GM21515 (cell line): Measurements from ENCODE around the gene CXCL6.

ENCODE experiments used
- ATAC-seq: cut with Tn5 transposase; IDR thresholded peaks from one replicate; pipeline ENCODE4 v1.9.1; 2021; ENCODE audit not compliant: unreplicated experiment

Gene CXCL6

DNA sequence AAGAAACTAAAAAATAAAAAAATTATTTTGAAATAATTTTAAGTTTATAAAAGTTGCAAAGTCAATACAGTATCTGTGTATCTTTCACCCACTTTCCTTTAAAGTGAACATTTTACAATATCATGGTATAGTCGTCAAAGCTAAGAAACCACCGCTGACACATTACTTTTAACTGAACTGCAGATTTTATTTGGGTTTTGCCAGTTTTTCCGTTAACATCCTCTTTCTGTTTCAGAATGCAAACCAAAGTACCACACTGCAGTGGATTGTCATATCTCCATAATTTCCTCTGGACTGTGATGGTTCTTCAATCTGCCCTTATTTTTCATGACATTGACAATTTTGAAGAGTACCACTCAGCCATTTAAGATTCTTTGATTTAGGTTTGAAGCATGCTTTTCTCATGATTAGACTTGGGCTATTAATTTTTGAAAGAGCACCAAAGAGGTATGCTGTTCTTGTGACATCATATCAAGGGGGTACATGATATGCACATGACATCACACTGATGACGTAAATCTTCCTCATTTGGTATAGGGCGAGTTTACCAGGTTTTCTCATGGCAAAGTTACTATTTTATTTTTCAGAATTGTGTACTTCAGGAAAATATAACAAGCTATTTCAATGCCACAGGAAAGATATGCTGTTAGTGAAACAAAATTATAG, 29.1 kb downstream of the CXCL6 start:
- no peak for ATAC-seq

DNA sequence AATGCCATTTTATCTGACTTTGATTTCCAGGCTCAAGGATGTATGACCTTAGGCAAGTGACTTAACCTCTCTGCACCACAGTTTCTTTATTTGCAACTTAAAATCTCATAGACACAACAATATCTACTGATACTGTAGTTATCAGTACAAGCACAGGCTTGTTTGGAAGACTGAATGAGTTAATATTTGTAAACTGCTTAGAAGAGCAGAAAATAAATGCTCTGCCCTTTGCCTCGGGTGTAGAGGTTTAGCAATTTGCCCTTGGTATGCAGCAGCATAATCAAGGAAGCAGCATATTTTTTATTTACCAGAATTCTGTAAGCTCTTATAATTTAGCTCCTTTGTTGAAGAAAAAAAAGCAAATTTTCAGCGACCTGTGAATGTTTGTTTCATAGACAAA, 29.8 kb downstream of the CXCL6 start:
- no peak for ATAC-seq

GRCh38 chr4:73867783-73868182, 31.3 kb downstream of the CXCL6 start:
- no peak for ATAC-seq

DNA sequence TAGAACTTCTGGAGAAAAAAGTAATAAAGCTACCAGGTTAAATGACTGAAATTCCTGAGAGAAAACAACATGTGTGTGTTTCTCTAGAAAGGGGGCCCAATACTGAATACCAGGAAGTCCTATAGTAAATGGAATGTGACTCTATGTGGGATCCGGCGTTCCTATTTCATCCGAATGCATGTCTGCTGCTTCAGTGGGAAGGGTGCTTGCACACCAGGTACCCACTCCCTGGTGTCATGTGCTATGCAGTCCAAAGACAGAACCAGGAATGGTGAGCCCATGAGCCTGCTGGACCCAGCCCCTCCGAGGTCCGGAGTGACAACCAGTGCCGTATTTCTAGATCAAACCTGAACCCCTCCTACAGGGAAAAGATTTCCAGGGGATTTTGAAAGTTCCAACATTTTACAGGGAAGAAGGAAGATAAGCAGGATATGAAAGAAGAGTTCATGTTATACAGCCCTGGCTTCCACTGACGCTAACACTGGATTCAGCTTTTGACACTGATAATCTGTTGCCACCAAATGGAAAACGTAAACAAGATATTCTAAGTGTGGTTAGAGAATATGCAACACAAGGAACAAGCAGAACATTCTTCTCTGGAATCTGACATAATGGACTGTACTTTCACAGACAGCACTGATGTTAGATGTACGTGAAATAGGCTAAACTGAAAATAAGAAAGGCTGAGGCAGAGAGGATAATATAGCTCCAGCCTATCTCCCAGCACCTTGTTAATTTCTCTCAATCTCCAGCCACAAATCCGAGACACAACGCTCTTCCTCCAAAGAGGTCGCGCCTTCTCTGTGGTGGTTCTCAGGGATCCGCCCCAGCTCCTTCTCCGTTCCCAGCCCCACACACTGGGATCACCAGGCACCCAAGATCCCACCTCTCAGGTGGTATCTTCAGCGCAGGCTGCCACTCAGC, 32.0 kb downstream of the CXCL6 start:
- no peak for ATAC-seq

DNA sequence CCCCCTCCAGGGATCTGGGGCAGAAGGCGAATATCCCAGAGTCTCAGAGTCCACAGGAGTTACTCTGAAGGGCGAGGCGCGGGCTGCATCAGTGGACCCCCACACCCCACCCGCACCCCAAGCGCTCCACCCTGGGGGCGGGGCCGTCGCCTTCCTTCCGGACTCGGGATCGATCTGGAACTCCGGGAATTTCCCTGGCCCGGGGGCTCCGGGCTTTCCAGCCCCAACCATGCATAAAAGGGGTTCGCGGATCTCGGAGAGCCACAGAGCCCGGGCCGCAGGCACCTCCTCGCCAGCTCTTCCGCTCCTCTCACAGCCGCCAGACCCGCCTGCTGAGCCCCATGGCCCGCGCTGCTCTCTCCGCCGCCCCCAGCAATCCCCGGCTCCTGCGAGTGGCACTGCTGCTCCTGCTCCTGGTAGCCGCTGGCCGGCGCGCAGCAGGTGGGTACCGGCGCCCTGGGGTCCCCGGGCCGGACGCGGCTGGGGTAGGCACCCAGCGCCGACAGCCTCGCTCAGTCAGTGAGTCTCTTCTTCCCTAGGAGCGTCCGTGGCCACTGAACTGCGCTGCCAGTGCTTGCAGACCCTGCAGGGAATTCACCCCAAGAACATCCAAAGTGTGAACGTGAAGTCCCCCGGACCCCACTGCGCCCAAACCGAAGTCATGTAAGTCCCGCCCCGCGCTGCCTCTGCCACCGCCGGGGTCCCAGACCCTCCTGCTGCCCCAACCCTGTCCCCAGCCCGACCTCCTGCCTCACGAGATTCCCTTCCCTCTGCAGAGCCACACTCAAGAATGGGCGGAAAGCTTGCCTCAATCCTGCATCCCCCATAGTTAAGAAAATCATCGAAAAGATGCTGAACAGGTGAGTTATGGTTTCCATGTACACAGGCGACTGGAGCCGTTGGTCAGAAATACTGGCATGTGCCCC, 32.9 kb downstream of the CXCL6 start, which contains the start of gene CXCL1:
Gene CXCL1, plus strand, starts transcription at position 264 of the 926 bp plus-strand sequence. Its CDS starts 78 bp downstream, at position 342.
- no peak for ATAC-seq

DNA sequence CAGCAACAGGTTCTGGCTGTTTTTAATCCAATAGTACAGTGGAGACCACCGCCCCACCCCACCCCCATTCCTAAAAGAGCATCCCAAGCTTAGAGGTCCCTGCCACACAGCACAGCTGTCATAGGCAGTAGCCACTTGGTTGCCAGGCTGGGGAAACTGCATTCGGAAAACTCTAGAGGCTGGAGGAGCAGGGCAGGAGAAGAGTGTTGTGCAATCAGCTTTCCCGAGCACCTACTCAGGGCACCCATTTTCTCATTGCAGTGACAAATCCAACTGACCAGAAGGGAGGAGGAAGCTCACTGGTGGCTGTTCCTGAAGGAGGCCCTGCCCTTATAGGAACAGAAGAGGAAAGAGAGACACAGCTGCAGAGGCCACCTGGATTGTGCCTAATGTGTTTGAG, 33.8 kb downstream of the CXCL6 start:
- ATAC-seq = no peak

- ATAC-seq = no peak
Observed at GRCh38 chr4:73870768-73871167, 34.3 kb downstream of the CXCL6 start.

GRCh38 chr4:73871511-73872310, 35.2 kb downstream of the CXCL6 start:
- ATAC-seq = no peak

GRCh38 chr4:73872316-73873108, 36.0 kb downstream of the CXCL6 start:
- ATAC-seq = no peak

GRCh38 chr4:73874386-73874785, 37.9 kb downstream of the CXCL6 start:
- ATAC-seq = no peak

DNA sequence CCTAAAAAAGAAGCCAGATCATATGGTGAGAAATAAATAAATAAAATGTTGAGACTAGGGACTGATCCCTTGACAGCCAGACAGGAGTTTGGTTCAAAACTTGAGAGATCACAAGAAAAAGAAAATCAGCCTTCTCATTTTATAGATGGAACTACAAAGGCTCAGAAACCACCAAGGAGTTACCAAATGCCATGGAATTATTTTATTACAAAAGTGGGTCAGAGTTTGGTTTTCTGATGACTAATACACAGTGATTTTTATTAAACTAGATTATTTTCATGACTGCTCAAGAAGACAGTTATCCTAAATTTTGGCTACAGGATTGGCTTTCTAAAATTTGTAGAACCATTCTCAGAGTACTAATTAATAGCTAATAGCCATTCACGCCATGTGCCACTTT, 38.9 kb downstream of the CXCL6 start:
- ATAC-seq = no peak

DNA sequence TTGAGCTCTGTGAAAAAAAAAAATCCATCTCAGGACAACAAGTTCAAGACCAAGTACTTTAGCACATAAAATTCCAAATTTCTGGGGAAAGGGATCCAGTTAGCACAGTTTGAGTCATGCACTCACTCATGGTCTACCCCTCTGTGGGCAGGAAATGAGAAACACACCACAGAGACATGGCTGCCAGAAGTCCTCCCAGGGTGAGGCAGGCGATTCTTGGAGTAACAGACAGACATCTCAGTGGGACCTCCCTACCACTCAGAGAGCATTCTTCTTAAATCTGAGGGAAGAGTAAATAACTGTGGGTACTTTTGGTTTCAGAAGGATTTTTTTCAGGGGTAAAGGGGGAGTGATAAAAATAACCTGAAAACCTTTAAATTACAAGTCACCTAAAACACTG, 46.8 kb downstream of the CXCL6 start:
- no peak for ATAC-seq

GRCh38 chr4:73885574-73886267, 49.2 kb downstream of the CXCL6 start:
- ATAC-seq = no peak
